Fibroblast of the aortic adventitia (primary cell): Measurements from ENCODE around the gene TNFSF12. TPM values are rescaled to one million over a fixed set of nuclear protein-coding genes. Genes with fewer than 3 reads are reported as not detected.

Experiments
- DNase-seq: peaks from one replicate; pipeline ENCODE4 v3.0.0-alpha.2; 2010; ENCODE audit warnings: low read depth
- H3K4me3 ChIP-seq: 2 replicates; pipeline ENCODE4 v1.5.1; 2011; ENCODE audit warnings: low read depth, mild to moderate bottlenecking, control low read depth, low read length, moderate library complexity
- CTCF ChIP-seq: IDR thresholded peaks from 2 replicates; pipeline ENCODE4 v1.5.1; 2011; ENCODE audit warnings: mild to moderate bottlenecking, low read length, control low read depth, inconsistent platforms; ENCODE audit not compliant: insufficient read depth
- total RNA-seq: library from RNA; depleted of rRNA; stranded (reverse); fragments of >200 nt; gene quantifications from 2 replicates; pipeline ENCODE4 v1.2.3, GENCODE V29; 2012; ENCODE audit warnings: low replicate concordance

TNFSF12 gene
- total RNA-seq, 1 donor = 14.5 TPM

- no peak for DNase-seq
- no peak for TF ChIP-seq CTCF
- no peak overlapping the region for H3K4me3 ChIP-seq
Observed at GRCh38 chr17:7513850-7514419, 34.9 kb upstream of the TNFSF12 start.

GRCh38 chr17:7515911-7516610 is 32.8 kb upstream of the TNFSF12 start:
- no peak overlapping the region for H3K4me3 ChIP-seq
- no peak for DNase-seq
- no peak for TF ChIP-seq CTCF

GRCh38 chr17:7523033-7523432 is 25.8 kb upstream of the TNFSF12 start:
- TF ChIP-seq CTCF = peak; percentile 51
- peak; percentile 22 for DNase-seq
- no peak overlapping the region for H3K4me3 ChIP-seq

- DNase-seq = no peak
- no peak overlapping the region for H3K4me3 ChIP-seq
- TF ChIP-seq CTCF = no peak
Observed at GRCh38 chr17:7528842-7529241, 20.0 kb upstream of the TNFSF12 start.

- no peak overlapping the region for H3K4me3 ChIP-seq
- no peak for TF ChIP-seq CTCF
- DNase-seq = no peak
Observed at GRCh38 chr17:7530023-7530900, 18.6 kb upstream of the TNFSF12 start.

GRCh38 chr17:7538050-7538449 is 10.8 kb upstream of the TNFSF12 start:
- DNase-seq = no peak
- TF ChIP-seq CTCF = no peak
- H3K4me3 ChIP-seq = no peak overlapping the region
